Neutrophil (primary cell): Measurements from ENCODE around the gene TRIM2.

Source experiments
- H3K27ac ChIP-seq: fragments of 200-600 bp; sonication (generic); 2 replicates; pipeline ENCODE4 v1.5.1; 2016; ENCODE audit warnings: mild to moderate bottlenecking, moderate library complexity
- H3K27me3 ChIP-seq: fragments of 200-600 bp; sonication (generic); 2 replicates; pipeline ENCODE4 v1.6.0; 2016; ENCODE audit warnings: mild to moderate bottlenecking
- H3K36me3 ChIP-seq: fragments of 200-600 bp; sonication (generic); 2 replicates; pipeline ENCODE4 v1.5.1; 2017
- H3K4me1 ChIP-seq, 2 experiments: fragments of 200-600 bp in 1 of 2; sonication (generic) in 1 of 2; 1 replicate in 1 of 2; 2 replicates in 1 of 2; pipeline versions ENCODE4 v1.5.1 to v1.6.1; 2013 to 2016; ENCODE audit warnings: low read depth in 1 of 2, low read length in 1 of 2, mild to moderate bottlenecking in 1 of 2, moderate library complexity in 1 of 2; ENCODE audit not compliant: control insufficient read depth in 1 of 2, insufficient read depth in 1 of 2
- H3K4me3 ChIP-seq, 2 experiments: fragments of 200-600 bp in 1 of 2; sonication (generic) in 1 of 2; 1 replicate in 1 of 2; 2 replicates in 1 of 2; pipeline ENCODE4 v1.5.1; 2013 to 2016; ENCODE audit warnings: low read depth in 1 of 2, low read length in 1 of 2, mild to moderate bottlenecking in 1 of 2, moderate library complexity in 1 of 2
- H3K9me3 ChIP-seq: fragments of 200-600 bp; sonication (generic); 2 replicates; pipeline ENCODE4 v1.5.1; 2016
- CTCF ChIP-seq: fragments of 200-600 bp; sonication (generic); IDR thresholded peaks from 2 replicates; pipeline ENCODE4 v1.5.1; 2016; ENCODE audit warnings: antibody characterized with exemption

TRIM2 gene

DNA sequence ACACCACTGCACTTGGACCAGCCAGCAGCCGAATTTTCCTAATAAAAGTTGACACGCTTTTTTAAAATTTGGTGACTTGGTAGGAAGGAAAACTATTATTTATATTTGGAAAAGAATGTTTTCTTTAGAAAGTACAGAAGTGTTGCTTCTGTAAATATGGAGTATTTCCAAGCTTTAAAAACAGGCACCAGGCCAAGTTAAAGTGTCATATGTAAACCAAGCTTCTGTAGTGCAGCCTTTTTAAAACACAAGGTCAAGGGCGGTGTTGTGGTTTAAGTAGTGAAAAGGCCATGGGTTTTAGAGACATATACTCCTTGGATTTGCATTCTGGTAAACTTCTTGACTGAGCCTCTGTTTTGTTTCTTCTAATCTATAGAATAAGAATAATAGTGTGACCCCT, 62.7 kb downstream of the TRIM2 start:
- no peaks in the 10 kb centered on the region for H3K36me3 ChIP-seq

DNA sequence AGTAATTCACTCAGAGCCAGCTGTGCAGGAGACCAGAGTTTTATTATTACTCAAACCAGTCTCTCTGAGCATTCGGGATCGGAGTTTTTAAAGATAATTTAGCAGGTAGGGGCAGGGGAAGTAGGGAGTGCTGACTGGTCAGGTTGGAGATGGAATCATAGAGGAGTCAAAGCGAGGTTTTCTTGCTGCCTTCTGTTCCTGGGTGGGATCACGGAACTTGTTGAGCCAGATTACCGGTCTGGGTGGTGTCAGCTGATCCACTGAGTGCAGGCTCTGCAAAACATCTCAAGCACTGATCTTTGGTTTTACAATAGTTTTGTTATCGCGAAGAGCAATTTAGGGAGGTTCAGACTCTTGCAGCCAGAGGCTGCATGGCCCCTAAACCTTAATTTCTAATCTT, 63.6 kb downstream of the TRIM2 start:
- no peaks in the 10 kb centered on the region for H3K36me3 ChIP-seq
- H3K27ac ChIP-seq: no peak overlapping the region
- H3K9me3 ChIP-seq: no peaks in the 10 kb centered on the region
- H3K27me3 ChIP-seq: no peaks in the 10 kb centered on the region
- no peak overlapping the region for H3K4me3 ChIP-seq
- no peaks in the 10 kb centered on the region for H3K4me1 ChIP-seq
- TF ChIP-seq CTCF: no peak

More for the DNA sequence above, 62.7 kb downstream of the TRIM2 start:
- Histone ChIP-seq H3K27me3 (no peaks in the 10 kb centered on the region), H3K4me1 (no peaks in the 10 kb centered on the region), H3K9me3 (no peaks in the 10 kb centered on the region), H3K4me3 (no peak overlapping the region), H3K27ac (no peak overlapping the region)
- TF ChIP-seq CTCF: no peak

GRCh38 chr4:153268295-153268694, 64.1 kb downstream of the TRIM2 start:
- H3K36me3 ChIP-seq: no peaks in the 10 kb centered on the region
- no peak overlapping the region for H3K4me3 ChIP-seq
- H3K9me3 ChIP-seq: no peaks in the 10 kb centered on the region
- H3K27ac ChIP-seq: no peak overlapping the region
- no peak for TF ChIP-seq CTCF
- no peaks in the 10 kb centered on the region for H3K4me1 ChIP-seq
- H3K27me3 ChIP-seq: no peaks in the 10 kb centered on the region

DNA sequence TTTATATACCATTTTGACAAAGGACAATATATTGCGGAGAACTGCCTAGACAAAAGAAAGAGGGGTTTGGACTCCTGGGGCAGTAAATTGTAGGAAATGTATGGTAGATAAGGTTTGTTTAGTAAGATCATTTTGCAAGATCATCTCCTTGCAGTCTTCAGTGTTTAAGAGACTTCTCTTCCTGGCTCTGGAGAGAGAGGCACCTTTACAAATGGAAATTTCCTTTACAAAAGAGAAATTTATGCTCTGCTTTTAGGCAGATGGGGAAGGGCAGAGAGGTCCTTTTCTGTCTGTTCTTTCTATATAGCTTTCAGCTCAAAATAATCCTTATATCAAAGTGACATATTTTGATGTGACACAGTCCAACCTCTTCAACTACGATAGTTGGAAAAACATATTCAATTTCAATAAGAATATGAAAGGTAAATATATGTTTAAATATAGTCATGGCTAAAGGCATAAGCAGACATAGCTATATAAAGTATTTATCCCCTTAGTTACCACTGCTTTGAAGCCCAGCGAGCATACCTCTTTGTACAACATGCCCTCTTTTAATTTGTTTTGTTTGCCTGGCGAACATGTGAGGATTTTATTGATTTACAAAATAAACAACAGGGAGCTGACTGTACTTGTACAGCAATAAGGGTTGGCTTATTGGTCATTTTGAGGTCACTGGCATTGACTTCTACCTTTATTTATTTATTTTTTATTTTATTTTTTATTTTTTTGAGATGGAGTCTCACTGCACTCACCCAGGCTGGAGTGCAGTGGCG, 65.2 kb downstream of the TRIM2 start:
- Histone ChIP-seq H3K4me3 (no peak overlapping the region), H3K9me3 (no peaks in the 10 kb centered on the region), H3K36me3 (no peaks in the 10 kb centered on the region), H3K27me3 (no peaks in the 10 kb centered on the region), H3K27ac (no peak overlapping the region), H3K4me1 (no peaks in the 10 kb centered on the region)
- no peak for TF ChIP-seq CTCF

- Histone ChIP-seq H3K36me3 (no peaks in the 10 kb centered on the region), H3K27me3 (no peaks in the 10 kb centered on the region), H3K4me3 (no peak overlapping the region), H3K27ac (no peak overlapping the region), H3K9me3 (no peaks in the 10 kb centered on the region), H3K4me1 (no peaks in the 10 kb centered on the region)
- TF ChIP-seq CTCF: no peak
Measured at GRCh38 chr4:153270361-153270760, 66.1 kb downstream of the TRIM2 start.
